GM18520 (cell line): ENCODE measurements around the gene CFB.
"Not testable (repeated sequence)": the region's sequence is repeated elsewhere in the genome, so short reads cannot be mapped to it uniquely, and the experiment has no call there.

Source experiments
- ATAC-seq: cut with Tn5 transposase; IDR thresholded peaks from one replicate; pipeline ENCODE4 v1.9.1; 2021; ENCODE audit not compliant: unreplicated experiment

The CFB gene

GRCh38 chr6:31911826-31912585, 33.9 kb upstream of the CFB start:
- no peak for ATAC-seq

GRCh38 chr6:31915351-31915750, 30.5 kb upstream of the CFB start:
- no peak for ATAC-seq

- ATAC-seq = no peak
These were observed 30.1 kb upstream of the CFB start for GRCh38 chr6:31915756-31916155.

- ATAC-seq = no peak
These were observed 27.7 kb upstream of the CFB start for GRCh38 chr6:31918069-31918720.

GRCh38 chr6:31919624-31920303, 26.1 kb upstream of the CFB start:
- no peak for ATAC-seq

GRCh38 chr6:31920811-31921210, 25.1 kb upstream of the CFB start:
- no peak for ATAC-seq

GRCh38 chr6:31922942-31923341, 23.0 kb upstream of the CFB start:
- ATAC-seq = no peak

- no peak for ATAC-seq
These were observed 18.5 kb upstream of the CFB start, which contains the start of gene C2 for GRCh38 chr6:31927242-31927862. C2 (plus strand) TSS chr6:31927717; CDS start chr6:31927753, 36 bp downstream.

- ATAC-seq = no peak
These were observed 17.8 kb upstream of the CFB start for GRCh38 chr6:31927863-31928671.

GRCh38 chr6:31928672-31928939, 17.3 kb upstream of the CFB start:
- no peak for ATAC-seq

GRCh38 chr6:31930962-31931361, 14.9 kb upstream of the CFB start:
- ATAC-seq = no peak

- ATAC-seq = not testable (repeated sequence)
These were observed 13.8 kb upstream of the CFB start for GRCh38 chr6:31932137-31932536.

- ATAC-seq = no peak
These were observed 12.4 kb upstream of the CFB start for GRCh38 chr6:31933537-31933936.

GRCh38 chr6:31935021-31935420, 10.9 kb upstream of the CFB start:
- no peak for ATAC-seq

- ATAC-seq = no peak
These were observed 10.1 kb upstream of the CFB start for GRCh38 chr6:31935823-31936222.

- ATAC-seq = no peak
These were observed 5.6 kb upstream of the CFB start for GRCh38 chr6:31940256-31940664.

GRCh38 chr6:31943742-31944141, 2.2 kb upstream of the CFB start:
- no peak for ATAC-seq

GRCh38 chr6:31945154-31945506, 765 bp upstream of the CFB start:
- ATAC-seq = no peak

GRCh38 chr6:31946370-31946885, 533 bp downstream of the CFB start:
- ATAC-seq = no peak

GRCh38 chr6:31947070-31947675, 1.3 kb downstream of the CFB start:
- no peak for ATAC-seq
